ENCODE results near the gene KRTAP16-1.

GRCh38 chr17:41340934-41341861 lies 32.1 kb upstream of the KRTAP16-1 start:
- TF ChIP-seq CTCF (IDR thresholded peaks at IDR 0.05; ENCODE audit: extremely low read depth in 1 of 2, insufficient read depth in 1 of 2, low read depth in 1 of 2, low read length in 2 of 2) (no peak), EZH2 (IDR thresholded peaks at IDR 0.05; ENCODE audit: borderline replicate concordance, low read depth, low read length, severe bottlenecking) (no peak), MAX (IDR thresholded peaks at IDR 0.05; ENCODE audit: insufficient read depth, insufficient read length) (no peak), POLR2AphosphoS5 (IDR thresholded peaks at IDR 0.05; ENCODE audit: insufficient read depth, low read depth, low read length) (no peak)

Data from endothelial cell of umbilical vein (primary cell).